OCI-LY3 (cell line): ENCODE results near the gene UNC13B.

Experiments used
- H2AFZ ChIP-seq: fragments of 200-600, 300-600 bp; shearing (Covaris generic); 2 replicates; pipeline ENCODE4 v1.6.0; 2014; ENCODE audit warnings: antibody characterized with exemption, low read depth, low read length
- H3K27ac ChIP-seq: fragments of 200-600, 300-600 bp; sonication (generic); 2 replicates; pipeline ENCODE4 v1.5.1; 2014; ENCODE audit warnings: mild to moderate bottlenecking, low read length, moderate library complexity, mixed read lengths
- H3K27me3 ChIP-seq: fragments of 200-600, 300-600 bp; sonication (generic); 2 replicates; pipeline ENCODE4 v1.6.1; 2014; ENCODE audit warnings: low read depth, low read length, mixed read lengths
- H3K36me3 ChIP-seq: fragments of 200-600, 300-600 bp; sonication (generic); replicated peaks from 2 replicates; pipeline ENCODE3; 2014; ENCODE audit warnings: low read depth, low read length, mixed read lengths
- H3K4me1 ChIP-seq: fragments of 300-600, 200-600 bp; sonication (generic); 2 replicates; pipeline ENCODE4 v1.6.1; 2014; ENCODE audit warnings: low read length, mixed read lengths
- H3K4me2 ChIP-seq: fragments of 200-600, 300-600 bp; sonication (generic); 2 replicates; pipeline ENCODE4 v1.6.1; 2014; ENCODE audit warnings: low read length, mixed read lengths
- H3K4me3 ChIP-seq: fragments of 300-600, 200-600 bp; sonication (generic); 2 replicates; pipeline ENCODE4 v1.5.1; 2014; ENCODE audit warnings: antibody characterized with exemption, mild to moderate bottlenecking, low read length, moderate library complexity
- H3K79me2 ChIP-seq: fragments of 300-600, 200-600 bp; shearing (Covaris generic); 2 replicates; pipeline ENCODE4 v1.6.1; 2014; ENCODE audit warnings: mild to moderate bottlenecking, low read length, mixed read lengths
- H3K9ac ChIP-seq: fragments of 300-600, 200-600 bp; shearing (Covaris generic); 2 replicates; pipeline ENCODE4 v1.6.0; 2014; ENCODE audit warnings: mild to moderate bottlenecking, low read length, moderate library complexity
- H3K9me3 ChIP-seq: fragments of 200-600, 300-600 bp; shearing (Covaris generic); 2 replicates; pipeline ENCODE4 v1.6.1; 2014; ENCODE audit warnings: low read length, mixed read lengths; ENCODE audit not compliant: insufficient read depth
- H4K20me1 ChIP-seq: fragments of 200-600, 300-600 bp; sonication (generic); 2 replicates; pipeline ENCODE4 v1.6.1; 2016; ENCODE audit warnings: low read length, mixed read lengths; ENCODE audit not compliant: insufficient read depth
- CTCF ChIP-seq: fragments of 200-600, 300-600 bp; sonication (generic); IDR thresholded peaks from 2 replicates; pipeline ENCODE4 v1.5.1; 2014; ENCODE audit warnings: antibody characterized with exemption, low read length, low read depth
- EZH2phosphoT487 ChIP-seq: fragments of 200-600 bp; shearing (Covaris generic); IDR thresholded peaks from 2 replicates; pipeline ENCODE4 v1.6.1; 2018; ENCODE audit warnings: antibody characterized with exemption, mixed run types, low read depth

Gene UNC13B

GRCh38 chr9:35370241-35370640 is 208.4 kb downstream of the UNC13B start:
- Histone ChIP-seq H3K79me2 (no peaks in the 10 kb centered on the region), H3K4me3 (no peak overlapping the region), H4K20me1 (no peaks in the 10 kb centered on the region), H3K36me3 (no peaks in the 10 kb centered on the region), H3K4me2 (no peak overlapping the region), H3K4me1 (no peaks in the 10 kb centered on the region), H3K27me3 (no peaks in the 10 kb centered on the region), H2AFZ (no peak overlapping the region), H3K27ac (no peak overlapping the region), H3K9ac (no peak overlapping the region), H3K9me3 (no peaks in the 10 kb centered on the region)
- TF ChIP-seq EZH2phosphoT487 = no peak
- no peak for TF ChIP-seq CTCF

GRCh38 chr9:35374436-35374835 is 212.6 kb downstream of the UNC13B start:
- no peak overlapping the region for H3K4me2 ChIP-seq
- H3K27me3 ChIP-seq = no peaks in the 10 kb centered on the region
- H3K4me1 ChIP-seq = peaks cover 5% of the 10 kb centered on the region; the same call in 1 of the 2 replicates
- H3K9me3 ChIP-seq = no peaks in the 10 kb centered on the region
- no peak overlapping the region for H3K27ac ChIP-seq
- H3K4me3 ChIP-seq = no peak overlapping the region
- no peak overlapping the region for H3K9ac ChIP-seq
- H3K36me3 ChIP-seq = no peaks in the 10 kb centered on the region
- TF ChIP-seq CTCF (no peak), EZH2phosphoT487 (no peak)
- H3K79me2 ChIP-seq = no peaks in the 10 kb centered on the region
- H2AFZ ChIP-seq = no peak overlapping the region
- H4K20me1 ChIP-seq = no peaks in the 10 kb centered on the region

- Histone ChIP-seq H3K9me3 (no peaks in the 10 kb centered on the region), H3K27me3 (no peaks in the 10 kb centered on the region), H3K4me2 (no peak overlapping the region), H3K4me3 (no peak overlapping the region), H3K4me1 (peaks cover 8% of the 10 kb centered on the region; the same call in 1 of the 2 replicates), H3K27ac (no peak overlapping the region), H3K36me3 (no peaks in the 10 kb centered on the region), H2AFZ (no peak overlapping the region), H3K9ac (no peak overlapping the region), H4K20me1 (no peaks in the 10 kb centered on the region), H3K79me2 (no peaks in the 10 kb centered on the region)
- TF ChIP-seq CTCF (no peak), EZH2phosphoT487 (no peak)
Observed at GRCh38 chr9:35374910-35375309, 213.1 kb downstream of the UNC13B start.

GRCh38 chr9:35380039-35380438 is 218.2 kb downstream of the UNC13B start:
- Histone ChIP-seq H3K27me3 (no peaks in the 10 kb centered on the region; the same call in 1 of the 2 replicates), H3K4me1 (peaks cover 13% of the 10 kb centered on the region; the same call in 1 of the 2 replicates), H3K4me2 (no peak overlapping the region), H3K4me3 (no peak overlapping the region), H2AFZ (no peak overlapping the region), H3K79me2 (no peaks in the 10 kb centered on the region), H3K36me3 (no peaks in the 10 kb centered on the region), H3K27ac (no peak overlapping the region), H4K20me1 (no peaks in the 10 kb centered on the region), H3K9me3 (no peaks in the 10 kb centered on the region), H3K9ac (no peak overlapping the region)
- TF ChIP-seq EZH2phosphoT487 (no peak), CTCF (no peak)
